Measurements from ENCODE around the gene CHN1. TPM values are rescaled to one million over a fixed set of nuclear protein-coding genes. Genes with fewer than 3 reads are reported as not detected.

The CHN1 gene
- total RNA-seq, 6 donors from 2014 or later: 7.2 to 27.1 (median 11.0) TPM

- TF ChIP-seq POLR2AphosphoS5 (IDR thresholded peaks at IDR 0.05): no peak
- no peak for TF ChIP-seq POLR2A (IDR thresholded peaks at IDR 0.05)
- no peak for TF ChIP-seq EP300 (IDR thresholded peaks at IDR 0.05)
- no peak for TF ChIP-seq CTCF (IDR thresholded peaks at IDR 0.05)
- Histone ChIP-seq H3K27ac (no peak overlapping the region), H3K4me1 (no peaks in the 10 kb centered on the region), H3K9me3 (no peaks in the 10 kb centered on the region), H3K36me3 (no peaks in the 10 kb centered on the region), H3K27me3 (no peaks in the 10 kb centered on the region), H3K4me3 (no peak overlapping the region)
- no peak for DNase-seq
- WGBS, 2 donors: 50 to 76% methylated on average over 1 of the region's 1 CpG
- no peak for ATAC-seq (ENCODE audit: low FRiP score in 2 of 2)
These were observed 238.9 kb downstream of the CHN1 start for GRCh38 chr2:174766271-174766670.

- no peaks in the 10 kb centered on the region for H3K9me3 ChIP-seq
- TF ChIP-seq POLR2A (IDR thresholded peaks at IDR 0.05) (no peak), POLR2AphosphoS5 (IDR thresholded peaks at IDR 0.05) (no peak), CTCF (IDR thresholded peaks at IDR 0.05) (no peak), EP300 (IDR thresholded peaks at IDR 0.05) (no peak)
- no peaks in the 10 kb centered on the region for H3K27me3 ChIP-seq
- H3K4me1 ChIP-seq: no peaks in the 10 kb centered on the region
- no peak overlapping the region for H3K27ac ChIP-seq
- no peaks in the 10 kb centered on the region for H3K36me3 ChIP-seq
- DNase-seq (no peak), ATAC-seq (ENCODE audit: low FRiP score in 2 of 2) (no peak)
- H3K4me3 ChIP-seq: no peak overlapping the region
- WGBS, 2 donors: 87 to 91% methylated on average over 4 of the region's 4 CpGs
These were observed 239.6 kb downstream of the CHN1 start for GRCh38 chr2:174765576-174765975.

GRCh38 chr2:174764280-174765255 is 240.6 kb downstream of the CHN1 start, which contains the start of gene CHRNA1:
TSS of gene CHRNA1 (minus strand) at chr2:174764472. CDS start at chr2:174764394, 78 bp downstream.
- TF ChIP-seq EP300 (IDR thresholded peaks at IDR 0.05): no peak
- TF ChIP-seq POLR2A (IDR thresholded peaks at IDR 0.05): no peak
- TF ChIP-seq CTCF (IDR thresholded peaks at IDR 0.05): no peak
- TF ChIP-seq POLR2AphosphoS5 (IDR thresholded peaks at IDR 0.05): no peak
- Histone ChIP-seq H3K4me3 (no peak within 1 kb of the TSS), H3K27me3 (no peaks in the 10 kb centered on the region), H3K9me3 (no peaks in the 10 kb centered on the region), H3K4me1 (no peaks in the 10 kb centered on the region), H3K36me3 (no peaks in the 10 kb centered on the region), H3K27ac (no peak within 1 kb of the TSS)
- ATAC-seq (ENCODE audit: low FRiP score in 2 of 2): peak in 1 of 2 donors; percentile 60
- no peak for DNase-seq
- 87 to 88% methylated on average over 12 to 13 of the region's 13 CpGs for WGBS, 2 donors

GRCh38 chr2:174763780-174764179 is 241.4 kb downstream of the CHN1 start:
- H3K27ac ChIP-seq: no peak overlapping the region
- ATAC-seq (ENCODE audit: low FRiP score in 2 of 2) (no peak), DNase-seq (no peak)
- H3K9me3 ChIP-seq: no peaks in the 10 kb centered on the region
- 92 to 97% methylated on average over 4 of the region's 4 CpGs for WGBS, 2 donors
- no peaks in the 10 kb centered on the region for H3K27me3 ChIP-seq
- no peak overlapping the region for H3K4me3 ChIP-seq
- TF ChIP-seq CTCF (IDR thresholded peaks at IDR 0.05) (no peak), EP300 (IDR thresholded peaks at IDR 0.05) (no peak), POLR2A (IDR thresholded peaks at IDR 0.05) (no peak), POLR2AphosphoS5 (IDR thresholded peaks at IDR 0.05) (no peak)
- H3K36me3 ChIP-seq: no peaks in the 10 kb centered on the region
- H3K4me1 ChIP-seq: no peaks in the 10 kb centered on the region

Measured in upper lobe of left lung (tissue), 6 donors.